Measurements from ENCODE around the gene BMX.

The BMX gene

GRCh38 chrX:15500497-15500966 lies at the start of gene BMX:
TSS of gene BMX (plus strand) at chrX:15500807. CDS start at chrX:15508354, 7,547 bp downstream.
- DNase-seq, result no peak

GRCh38 chrX:15451913-15452312 lies 48.7 kb upstream of the BMX start:
- DNase-seq, result no peak

- no peak for DNase-seq
Observed at GRCh38 chrX:15464704-15465103, 35.9 kb upstream of the BMX start.

- DNase-seq, result no peak
Observed at GRCh38 chrX:15465347-15465746, 35.3 kb upstream of the BMX start.

GRCh38 chrX:15465896-15466651 lies 34.5 kb upstream of the BMX start:
- DNase-seq, result no peak

GRCh38 chrX:15468036-15468435 lies 32.6 kb upstream of the BMX start:
- no peak for DNase-seq

- no peak for DNase-seq
Observed at GRCh38 chrX:15469613-15470012, 31.0 kb upstream of the BMX start.

- DNase-seq, result peak; percentile 53
Observed at GRCh38 chrX:15471028-15471427, 29.6 kb upstream of the BMX start.

GRCh38 chrX:15472531-15472930 lies 28.1 kb upstream of the BMX start:
- DNase-seq, result no peak

GRCh38 chrX:15474028-15474427 lies 26.6 kb upstream of the BMX start:
- no peak for DNase-seq

GRCh38 chrX:15475021-15475420 lies 25.6 kb upstream of the BMX start:
- DNase-seq, result no peak

- DNase-seq, result no peak
Observed at GRCh38 chrX:15475486-15475885, 25.1 kb upstream of the BMX start.

- DNase-seq, result no peak
Observed at GRCh38 chrX:15483891-15484290, 16.7 kb upstream of the BMX start.

- DNase-seq, result no peak
Observed at GRCh38 chrX:15492469-15492868, 8.1 kb upstream of the BMX start.

GRCh38 chrX:15493118-15493962 lies 7.3 kb upstream of the BMX start, which contains the start of gene PIR:
TSS of gene PIR (minus strand) at chrX:15493333. CDS start at chrX:15491257, 2,076 bp downstream.
- DNase-seq, result peak; percentile 57

GRCh38 chrX:15495801-15496200 lies 4.8 kb upstream of the BMX start:
- DNase-seq, result no peak

GRCh38 chrX:15496824-15497223 lies 3.8 kb upstream of the BMX start:
- DNase-seq, result no peak

GRCh38 chrX:15497865-15498264 lies 2.7 kb upstream of the BMX start:
- peak; percentile 44 for DNase-seq

GRCh38 chrX:15498741-15499140 lies 1.9 kb upstream of the BMX start:
- no peak for DNase-seq

GRCh38 chrX:15499976-15500375 lies 631 bp upstream of the BMX start:
- no peak for DNase-seq

GRCh38 chrX:15501506-15501905 lies 899 bp downstream of the BMX start:
- DNase-seq, result no peak

- no peak for DNase-seq
Observed at GRCh38 chrX:15504661-15505060, 4.1 kb downstream of the BMX start.

GRCh38 chrX:15505101-15505500 lies 4.5 kb downstream of the BMX start:
- DNase-seq, result no peak

- DNase-seq, result no peak
Observed at GRCh38 chrX:15507005-15507404, 6.4 kb downstream of the BMX start.

Data from activated naive CD4-positive, alpha-beta T cell treated with Interleukin-2 at 50 U/mL for 16 hours (primary cell).